ENCODE results near the gene INMT. TPM values are rescaled to one million over a fixed set of nuclear protein-coding genes. Genes with fewer than 3 reads are reported as not detected.
"Not testable (repeated sequence)": the region's sequence is repeated elsewhere in the genome, so short reads cannot be mapped to it uniquely, and the experiment has no call there.

INMT gene
- 0.22 TPM in 1 of 2 replicates, not detected in the other for total RNA-seq (2014; rRNA removed; shearing (Covaris generic))

- DNase-seq (ENCODE audit: low read depth) = no peak
These were observed at the start of gene INMT for GRCh38 chr7:30751696-30752273. INMT (plus strand) TSS chr7:30752135; CDS start chr7:30752151, 16 bp downstream.

- no peak for DNase-seq (ENCODE audit: low read depth)
These were observed 49.7 kb upstream of the INMT start for GRCh38 chr7:30702200-30702599.

- no peak for DNase-seq (ENCODE audit: low read depth)
These were observed 48.2 kb upstream of the INMT start for GRCh38 chr7:30703756-30704155.

GRCh38 chr7:30705008-30705407, 46.9 kb upstream of the INMT start:
- no peak for DNase-seq (ENCODE audit: low read depth)

- DNase-seq (ENCODE audit: low read depth) = no peak
These were observed 46.3 kb upstream of the INMT start for GRCh38 chr7:30705596-30705995.

GRCh38 chr7:30706316-30706715, 45.6 kb upstream of the INMT start:
- DNase-seq (ENCODE audit: low read depth) = no peak

- no peak for DNase-seq (ENCODE audit: low read depth)
These were observed 45.0 kb upstream of the INMT start for GRCh38 chr7:30706908-30707307.

- no peak for DNase-seq (ENCODE audit: low read depth)
These were observed 44.3 kb upstream of the INMT start for GRCh38 chr7:30707391-30708357.

- DNase-seq (ENCODE audit: low read depth) = no peak
These were observed 43.5 kb upstream of the INMT start for GRCh38 chr7:30708412-30708811.

- no peak for DNase-seq (ENCODE audit: low read depth)
These were observed 43.0 kb upstream of the INMT start for GRCh38 chr7:30708983-30709382.

GRCh38 chr7:30709549-30709948, 42.4 kb upstream of the INMT start:
- DNase-seq (ENCODE audit: low read depth) = no peak

- DNase-seq (ENCODE audit: low read depth) = peak; percentile 10
These were observed 41.3 kb upstream of the INMT start for GRCh38 chr7:30710669-30711068.

- no peak for DNase-seq (ENCODE audit: low read depth)
These were observed 38.5 kb upstream of the INMT start for GRCh38 chr7:30713392-30713791.

- no peak for DNase-seq (ENCODE audit: low read depth)
These were observed 37.8 kb upstream of the INMT start for GRCh38 chr7:30714129-30714528.

- peak; percentile 72 for DNase-seq (ENCODE audit: low read depth)
These were observed 34.8 kb upstream of the INMT start for GRCh38 chr7:30717181-30717580.

GRCh38 chr7:30719434-30719833, 32.5 kb upstream of the INMT start:
- not testable (repeated sequence) for DNase-seq (ENCODE audit: low read depth)

GRCh38 chr7:30721211-30721610, 30.7 kb upstream of the INMT start:
- no peak for DNase-seq (ENCODE audit: low read depth)

GRCh38 chr7:30722187-30722586, 29.7 kb upstream of the INMT start:
- no peak for DNase-seq (ENCODE audit: low read depth)

- DNase-seq (ENCODE audit: low read depth) = no peak
These were observed 29.3 kb upstream of the INMT start for GRCh38 chr7:30722671-30723070.

- DNase-seq (ENCODE audit: low read depth) = no peak
These were observed 28.2 kb upstream of the INMT start for GRCh38 chr7:30723776-30724175.

GRCh38 chr7:30726296-30727006, 25.5 kb upstream of the INMT start:
- DNase-seq (ENCODE audit: low read depth) = no peak
